ENCODE results near the gene PLCH1. TPM values are rescaled to one million over a fixed set of nuclear protein-coding genes. Genes with fewer than 3 reads are reported as not detected.

PLCH1 gene
- total and polyA plus RNA-seq, 2 donors (not counting 1 experiment from before 2014, with no cell fraction given): 0.27 TPM; not detected in 1

DNA sequence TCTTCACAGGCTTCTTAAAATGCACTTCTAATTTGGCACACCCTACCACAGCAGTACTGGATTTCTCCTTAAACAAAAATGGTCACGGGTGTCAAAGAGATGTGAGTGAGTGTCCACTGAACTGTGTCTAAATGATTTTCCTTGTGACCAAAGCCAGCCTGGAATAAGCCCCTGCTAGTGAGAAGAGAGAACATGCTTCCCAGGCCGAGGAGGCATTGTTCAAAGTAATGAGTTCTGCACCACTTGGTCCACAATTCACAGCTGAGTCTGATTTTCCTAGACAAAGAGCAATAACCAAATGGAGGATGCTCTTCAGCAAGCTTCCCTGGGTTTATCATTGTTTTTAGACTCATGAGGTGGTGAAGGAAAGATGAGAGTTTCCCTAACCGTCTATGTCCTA, 3.8 kb downstream of the PLCH1 start:
- ChIA-PET CTCF (no interaction called here), POLR2A (no interaction called here)
- peaks cover 29% of the 10 kb centered on the region for H3K4me1 Mint-ChIP-seq
- H3K79me2 ChIP-seq (ENCODE audit: control insufficient read depth, insufficient read depth, low read length): no peaks in the 10 kb centered on the region
- no peak overlapping the region for H3K9ac ChIP-seq (ENCODE audit: low read length)
- H3K27me3 ChIP-seq (replicated peaks in 1 of 4; ENCODE audit: control extremely low read depth in 1 of 4, control insufficient read depth in 3 of 4, insufficient read depth in 4 of 4, low read length in 3 of 4): peaks cover 0 to 40% (median 18%) of the 10 kb centered on the region in 4 experiments
- no peak overlapping the region for H3K27ac ChIP-seq (ENCODE audit: low read length in 2 of 2)
- 100% methylated on average over 1 of the region's 3 CpGs for WGBS (ENCODE audit: insufficient coverage)
- H3K27me3 Mint-ChIP-seq: peaks cover 44% of the 10 kb centered on the region
- H3K36me3 ChIP-seq (replicated peaks in 1 of 2; ENCODE audit: control extremely low read depth in 1 of 2, control insufficient read depth in 1 of 2, extremely low read depth in 1 of 2, insufficient read depth in 2 of 2, low read length in 1 of 2): no peaks in the 10 kb centered on the region
- no peak for DNase-seq
- H4K20me1 ChIP-seq (ENCODE audit: control insufficient read depth, insufficient read depth, low read length, poor library complexity, severe bottlenecking): no peaks in the 10 kb centered on the region
- no peaks in the 10 kb centered on the region for H3K9me3 Mint-ChIP-seq (ENCODE audit: insufficient read depth)
- ATAC-seq (ENCODE audit: low read depth): no peak
- H3K4me3 Mint-ChIP-seq: no peak overlapping the region
- no peak overlapping the region for H2AFZ ChIP-seq (ENCODE audit: insufficient read depth, low read depth, low read length, poor library complexity, severe bottlenecking)
- TF ChIP-seq CTCF (IDR thresholded peaks at IDR 0.05) (no peak), EZH2 (IDR thresholded peaks at IDR 0.05; ENCODE audit: borderline replicate concordance, insufficient read depth, low read depth, low read length, poor library complexity, severe bottlenecking) (no peak)
- peaks cover 14 to 35% of the 10 kb centered on the region in 2 donors for H3K4me1 ChIP-seq (ENCODE audit: control insufficient read depth in 2 of 2, insufficient read depth in 2 of 2, low read length in 2 of 2)
- H3K9me3 ChIP-seq (ENCODE audit: control extremely low read depth in 1 of 3, control insufficient read depth in 2 of 3, insufficient read depth in 1 of 3, low read length in 2 of 3): no peaks in the 10 kb centered on the region
- intact Hi-C loops (cut with micrococcal nuclease): no loop called here
- no peak overlapping the region for H3K4me3 ChIP-seq (ENCODE audit: control extremely low read depth in 1 of 5, extremely low read depth in 1 of 5, insufficient read depth in 1 of 5, low read depth in 2 of 5, low read length in 4 of 5)
- H3K27ac Mint-ChIP-seq: no peak overlapping the region
- no peak overlapping the region for H3K4me2 ChIP-seq (replicated peaks; ENCODE audit: low read depth, low read length, poor library complexity, severe bottlenecking)

DNA sequence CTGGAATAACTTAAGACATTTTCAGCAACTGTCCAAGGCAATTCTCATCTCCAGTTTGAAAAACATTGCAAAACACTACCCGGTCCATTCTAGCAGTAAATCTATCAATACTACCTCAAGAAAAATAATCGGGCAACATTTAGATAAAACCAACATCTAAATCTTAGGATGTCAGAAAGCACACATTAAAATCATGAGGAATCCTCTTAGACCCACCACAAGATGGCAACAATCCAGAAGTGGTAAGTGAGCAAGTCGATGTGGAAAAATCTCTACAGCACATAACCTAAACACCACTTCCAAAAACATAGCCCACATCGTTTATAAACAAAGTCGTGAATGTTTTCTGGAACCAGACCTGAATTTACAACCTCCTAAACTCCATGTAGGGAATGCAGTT, 5.7 kb downstream of the PLCH1 start:
- 64% methylated on average over 3 of the region's 5 CpGs for WGBS (ENCODE audit: insufficient coverage)
- ChIA-PET POLR2A (no interaction called here), CTCF (interaction anchor here (1.1 kb wide), 1 partner anchor 23 kb away, joined by 3 read pairs; no protein-coding TSS in a partner anchor)
- Histone ChIP-seq H3K9me3 (ENCODE audit: control extremely low read depth in 1 of 3, control insufficient read depth in 2 of 3, insufficient read depth in 1 of 3, low read length in 2 of 3) (no peaks in the 10 kb centered on the region), H3K4me3 (ENCODE audit: control extremely low read depth in 1 of 5, extremely low read depth in 1 of 5, insufficient read depth in 1 of 5, low read depth in 2 of 5, low read length in 4 of 5) (no peak overlapping the region), H3K27me3 (replicated peaks in 1 of 4; ENCODE audit: control extremely low read depth in 1 of 4, control insufficient read depth in 3 of 4, insufficient read depth in 4 of 4, low read length in 3 of 4) (peaks cover 0 to 29% (median 15%) of the 10 kb centered on the region in 4 experiments), H3K4me2 (replicated peaks; ENCODE audit: low read depth, low read length, poor library complexity, severe bottlenecking) (no peak overlapping the region), H3K27ac (ENCODE audit: low read length in 2 of 2) (no peak overlapping the region), H3K9ac (ENCODE audit: low read length) (no peak overlapping the region), H2AFZ (ENCODE audit: insufficient read depth, low read depth, low read length, poor library complexity, severe bottlenecking) (no peak overlapping the region), H3K36me3 (replicated peaks in 1 of 2; ENCODE audit: control extremely low read depth in 1 of 2, control insufficient read depth in 1 of 2, extremely low read depth in 1 of 2, insufficient read depth in 2 of 2, low read length in 1 of 2) (no peaks in the 10 kb centered on the region), H3K4me1 (ENCODE audit: control insufficient read depth in 2 of 2, insufficient read depth in 2 of 2, low read length in 2 of 2) (peaks cover 12 to 16% of the 10 kb centered on the region in 2 donors), H3K79me2 (ENCODE audit: control insufficient read depth, insufficient read depth, low read length) (no peaks in the 10 kb centered on the region), H4K20me1 (ENCODE audit: control insufficient read depth, insufficient read depth, low read length, poor library complexity, severe bottlenecking) (no peaks in the 10 kb centered on the region)
- Mint-ChIP-seq H3K27me3 (peaks cover 51% of the 10 kb centered on the region), H3K27ac (no peak overlapping the region), H3K9me3 (ENCODE audit: insufficient read depth) (no peaks in the 10 kb centered on the region), H3K4me3 (no peak overlapping the region), H3K4me1 (peaks cover 14% of the 10 kb centered on the region)
- ATAC-seq (ENCODE audit: low read depth): no peak
- intact Hi-C loops (cut with micrococcal nuclease): no loop called here
- DNase-seq: no peak
- TF ChIP-seq CTCF (IDR thresholded peaks at IDR 0.05) (no peak), EZH2 (IDR thresholded peaks at IDR 0.05; ENCODE audit: borderline replicate concordance, insufficient read depth, low read depth, low read length, poor library complexity, severe bottlenecking) (no peak)

Data from B cell (primary cell).